Cerebellar cortex (tissue), 1 donor: ENCODE results near the gene ASGR1.

Experiments used
- DNase-seq: peaks from one replicate; pipeline ENCODE4 v3.0.0-alpha.2; 2015; ENCODE audit warnings: low spot score

Gene ASGR1, protein sequence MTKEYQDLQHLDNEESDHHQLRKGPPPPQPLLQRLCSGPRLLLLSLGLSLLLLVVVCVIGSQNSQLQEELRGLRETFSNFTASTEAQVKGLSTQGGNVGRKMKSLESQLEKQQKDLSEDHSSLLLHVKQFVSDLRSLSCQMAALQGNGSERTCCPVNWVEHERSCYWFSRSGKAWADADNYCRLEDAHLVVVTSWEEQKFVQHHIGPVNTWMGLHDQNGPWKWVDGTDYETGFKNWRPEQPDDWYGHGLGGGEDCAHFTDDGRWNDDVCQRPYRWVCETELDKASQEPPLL

DNA sequence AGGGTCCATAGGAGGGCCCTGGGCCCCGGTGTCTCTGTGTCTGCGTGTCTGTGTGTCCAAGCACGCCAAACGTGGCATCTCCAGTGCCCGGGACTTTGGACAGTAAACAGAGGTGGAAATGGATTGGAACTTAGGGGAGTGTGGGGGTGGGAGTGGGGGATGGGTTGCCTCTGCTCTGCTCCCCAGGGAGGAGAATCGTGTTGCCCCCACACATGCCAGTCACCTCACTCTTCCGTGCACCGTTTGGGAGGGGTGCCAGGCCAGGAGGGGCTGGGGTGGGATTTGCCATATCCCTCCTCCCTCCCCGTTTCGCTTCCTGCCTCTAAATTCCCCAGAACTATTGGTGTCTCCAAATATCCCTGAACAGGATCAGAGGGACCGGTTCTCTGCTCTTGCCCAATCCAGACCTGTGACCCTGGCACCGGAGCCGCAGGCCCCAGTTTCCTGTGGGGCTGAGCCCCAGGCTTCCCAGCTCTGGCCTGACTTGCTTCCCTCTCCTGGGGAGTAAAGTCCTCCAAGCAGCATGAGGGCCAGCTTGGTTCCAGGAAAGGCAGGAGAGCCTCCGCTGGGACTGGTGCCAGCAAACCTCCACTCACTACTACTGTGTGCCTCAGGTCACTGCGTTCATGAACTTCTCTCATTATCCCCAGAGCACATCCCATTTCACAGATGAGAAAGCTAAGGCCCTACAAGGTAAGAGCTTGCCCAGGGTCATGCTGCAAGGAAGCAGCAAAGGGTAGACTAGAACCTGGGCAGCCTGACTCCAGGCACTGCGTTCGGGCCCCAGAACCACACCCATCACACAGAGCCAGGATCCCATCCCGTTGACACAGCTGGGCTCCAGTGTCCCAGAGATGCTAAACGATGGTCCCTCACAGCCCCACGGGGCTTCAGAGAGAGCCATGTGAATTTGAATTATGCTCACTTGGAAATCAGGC is at the start of gene ASGR1:
ASGR1 (minus strand) TSS at position 54 of the 938 bp plus-strand sequence. CDS start 807 bp downstream, outside the sequence.
- no peak for DNase-seq

- DNase-seq: no peak
These were observed 49.8 kb upstream of the ASGR1 start for GRCh38 chr17:7228920-7229319.

DNA sequence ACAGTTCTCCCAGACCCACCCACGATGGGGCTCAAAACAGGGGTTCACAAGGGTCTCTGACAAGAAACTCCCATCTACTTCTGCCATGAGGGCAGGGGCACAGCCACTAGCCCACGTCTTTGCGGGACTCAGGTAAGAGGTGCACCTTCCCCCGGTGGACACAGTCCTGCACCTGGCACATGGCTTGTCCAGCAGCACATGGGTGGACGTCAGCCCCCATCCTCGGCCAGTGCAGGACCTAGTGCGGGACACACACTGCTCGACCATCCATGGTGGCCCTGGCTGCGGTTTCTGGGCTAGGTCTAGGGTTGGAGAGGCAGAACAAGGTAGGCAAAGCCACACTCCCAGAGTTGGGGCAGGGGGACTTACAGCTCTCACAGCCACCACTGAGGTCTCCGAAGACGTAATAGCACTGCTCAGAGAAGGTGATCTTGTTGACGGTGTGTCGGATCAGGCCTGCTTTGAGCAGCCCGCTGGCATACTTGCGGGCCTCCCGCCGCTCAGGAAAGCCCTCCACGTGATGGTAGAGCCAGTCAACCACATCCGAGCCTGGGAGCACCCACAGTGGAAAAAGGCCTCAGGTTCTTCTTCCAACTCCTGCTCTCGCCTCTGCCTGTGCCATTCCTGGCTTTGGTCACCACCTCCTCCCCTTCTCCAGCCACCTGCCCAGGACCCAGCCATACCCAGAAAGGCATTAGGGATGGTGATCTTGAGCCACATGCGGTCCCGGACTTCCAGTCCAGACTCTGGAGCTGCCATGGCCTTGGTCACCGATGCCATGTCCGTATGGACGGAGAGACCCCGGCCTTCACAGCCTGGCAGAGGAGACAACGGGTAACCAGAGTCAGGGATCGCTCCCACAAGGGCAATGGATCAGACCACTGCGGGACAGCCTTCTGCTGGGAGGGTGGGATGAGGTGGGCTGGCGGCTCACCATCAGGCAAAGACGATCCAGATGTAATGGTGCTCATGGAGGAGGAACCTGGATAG is 47.8 kb upstream of the ASGR1 start:
- no peak for DNase-seq

GRCh38 chr17:7225711-7226331 is 46.7 kb upstream of the ASGR1 start:
- no peak for DNase-seq

DNA sequence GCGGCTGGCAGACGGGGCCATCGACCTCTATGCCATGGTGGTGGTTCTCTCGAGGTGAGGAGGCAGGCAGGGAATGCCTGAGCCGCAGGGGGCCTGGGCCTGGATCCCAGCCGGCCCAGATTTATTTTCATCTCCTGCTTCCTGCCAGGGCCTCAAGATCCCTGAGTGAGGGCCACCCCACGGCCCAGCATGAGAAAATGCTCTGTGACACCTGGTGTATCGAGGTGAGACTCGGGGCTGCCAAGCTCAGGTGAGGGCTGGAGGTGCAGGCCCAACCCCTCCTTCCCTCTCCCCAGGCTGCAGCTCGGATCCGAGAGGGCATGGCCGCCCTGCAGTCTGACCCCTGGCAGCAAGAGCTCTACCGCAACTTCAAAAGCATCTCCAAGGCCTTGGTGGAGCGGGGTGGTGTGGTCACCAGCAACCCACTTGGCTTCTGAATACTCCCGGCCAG is 45.5 kb upstream of the ASGR1 start:
- DNase-seq: no peak

DNA sequence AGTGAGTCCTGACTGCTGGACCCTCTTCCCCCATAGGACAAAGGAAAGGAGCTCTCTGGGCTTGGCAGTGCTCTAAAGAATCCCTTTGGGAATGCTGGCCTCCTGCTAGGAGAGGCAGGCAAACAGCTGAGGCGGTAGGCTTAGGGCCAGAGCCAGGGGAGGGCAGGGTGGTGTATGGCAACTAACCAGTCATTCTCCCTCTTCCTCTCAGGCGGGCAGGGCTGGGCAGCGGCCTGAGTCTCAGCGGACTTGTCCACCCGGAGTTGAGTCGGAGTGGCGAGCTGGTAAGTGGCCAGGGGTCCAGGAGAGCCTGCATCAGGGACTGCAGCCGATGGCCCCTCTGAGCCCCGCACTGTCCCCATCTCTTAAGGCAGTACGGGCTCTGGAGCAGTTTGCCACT is 44.9 kb upstream of the ASGR1 start:
- no peak for DNase-seq

DNA sequence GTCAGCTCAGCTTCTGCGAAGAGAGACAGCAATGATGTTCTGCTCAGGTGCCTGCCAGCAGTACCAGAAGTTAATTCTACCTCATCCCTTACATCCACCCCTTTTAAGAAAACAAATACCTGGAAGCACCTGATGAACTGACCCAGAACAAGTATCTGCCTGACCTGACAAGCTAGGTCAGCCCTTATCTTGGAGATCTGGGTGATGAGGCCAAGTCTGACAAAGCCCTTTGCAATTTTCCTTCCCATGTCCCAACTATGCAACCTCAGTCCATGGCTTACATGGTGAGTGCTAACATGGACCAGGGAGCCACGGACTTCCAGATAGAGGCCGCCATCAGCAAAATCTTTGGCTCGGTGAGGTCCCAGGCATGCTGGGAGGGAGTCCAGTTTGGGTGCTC is 44.2 kb upstream of the ASGR1 start:
- DNase-seq: no peak

- peak; percentile 59 for DNase-seq
These were observed 43.8 kb upstream of the ASGR1 start for GRCh38 chr17:7222972-7223292.

GRCh38 chr17:7222093-7222971 is 43.2 kb upstream of the ASGR1 start:
- DNase-seq: peak; percentile 28

GRCh38 chr17:7221278-7222092 is 42.3 kb upstream of the ASGR1 start:
- DNase-seq: no peak

GRCh38 chr17:7220593-7221277 is 41.6 kb upstream of the ASGR1 start:
- peak; percentile 70 for DNase-seq

DNA sequence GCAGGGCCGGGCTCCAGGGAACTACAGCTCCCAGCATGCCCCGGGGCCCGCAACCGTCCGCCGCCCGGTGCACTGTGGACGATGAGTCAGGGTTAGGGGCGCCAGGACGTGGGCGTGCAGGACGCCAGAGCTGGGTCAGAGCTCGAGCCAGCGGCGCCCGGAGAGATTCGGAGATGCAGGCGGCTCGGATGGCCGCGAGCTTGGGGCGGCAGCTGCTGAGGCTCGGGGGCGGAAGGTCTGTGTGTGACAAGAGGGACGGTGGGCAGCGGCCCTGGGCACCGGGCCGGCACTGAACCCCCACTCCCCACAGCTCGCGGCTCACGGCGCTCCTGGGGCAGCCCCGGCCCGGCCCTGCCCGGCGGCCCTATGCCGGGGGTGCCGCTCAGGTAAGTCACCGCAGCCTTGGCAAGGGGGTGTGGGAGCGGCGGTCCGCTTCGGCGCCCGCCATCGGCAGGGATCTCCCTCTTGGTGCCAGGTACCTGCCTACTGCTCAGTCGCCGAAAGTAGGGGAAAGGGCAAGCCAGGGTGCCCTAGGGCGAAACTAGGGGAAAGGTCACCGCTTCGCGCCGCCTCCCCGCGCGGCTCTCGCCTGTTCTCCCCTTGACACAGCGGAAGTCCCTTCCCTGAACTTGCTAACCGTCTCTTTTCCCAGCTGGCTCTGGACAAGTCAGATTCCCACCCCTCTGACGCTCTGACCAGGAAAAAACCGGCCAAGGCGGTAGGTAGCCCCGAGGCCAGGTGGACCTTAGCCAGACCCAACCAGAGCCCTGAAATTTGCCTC is 40.8 kb upstream of the ASGR1 start, which contains the start of the genes ACADVL and DLG4:
ACADVL (plus strand) TSS at position 127 of the 781 bp plus-strand sequence; CDS start at position 174, 47 bp downstream.
DLG4 (minus strand) TSS at position 25 of the 781 bp plus-strand sequence.
- DNase-seq: peak; percentile 88

DNA sequence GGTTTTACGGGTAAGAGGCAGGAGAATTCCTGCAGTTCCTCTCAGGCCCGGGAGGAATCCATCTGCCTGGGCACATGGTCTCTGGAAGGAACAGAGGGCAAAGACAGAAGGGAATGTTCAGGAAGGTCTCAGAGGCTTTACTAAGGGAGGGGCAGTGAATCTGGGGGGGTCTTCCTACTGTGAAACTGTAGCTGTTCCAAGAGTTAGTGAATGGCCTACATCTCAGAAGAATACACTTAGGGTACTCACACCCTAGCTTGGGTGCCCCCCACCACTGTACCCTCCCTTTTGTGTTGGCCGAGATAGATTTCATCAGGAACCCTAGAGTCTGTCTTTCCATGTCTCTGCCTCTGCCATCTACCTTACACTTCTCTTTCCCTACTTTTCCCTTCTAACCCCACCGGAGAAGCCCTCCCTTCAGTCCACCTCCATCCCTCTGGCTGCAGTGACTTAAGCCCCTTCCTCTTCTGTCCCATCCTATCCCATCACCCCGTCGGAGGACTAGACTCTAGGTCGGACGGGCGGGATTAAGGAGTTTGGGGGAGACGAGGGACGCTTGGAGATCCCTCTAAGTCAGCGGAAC is 40.1 kb upstream of the ASGR1 start:
- no peak for DNase-seq

DNA sequence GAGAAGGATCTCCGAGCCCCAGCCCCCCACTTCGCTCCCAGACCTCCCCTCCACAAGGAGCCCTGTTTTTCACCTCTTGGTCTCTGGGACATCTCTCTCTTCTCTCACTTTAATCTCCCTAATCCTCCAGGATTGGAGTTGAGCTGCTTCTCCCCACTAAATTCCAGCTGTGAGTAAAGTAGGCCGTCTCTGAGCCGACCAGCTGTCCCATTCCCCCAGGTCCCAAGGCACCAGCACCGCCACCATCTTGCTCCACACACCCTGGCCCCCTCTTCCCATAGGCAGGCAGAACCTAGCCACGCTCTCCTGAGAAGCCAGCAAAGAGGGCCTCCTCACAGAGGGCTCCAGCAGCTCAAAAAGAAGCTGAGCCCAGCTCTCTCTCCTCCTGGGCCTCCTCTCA is 39.6 kb upstream of the ASGR1 start:
- no peak for DNase-seq

- DNase-seq: peak; percentile 37
These were observed 39.0 kb upstream of the ASGR1 start for GRCh38 chr17:7218166-7218565.

DNA sequence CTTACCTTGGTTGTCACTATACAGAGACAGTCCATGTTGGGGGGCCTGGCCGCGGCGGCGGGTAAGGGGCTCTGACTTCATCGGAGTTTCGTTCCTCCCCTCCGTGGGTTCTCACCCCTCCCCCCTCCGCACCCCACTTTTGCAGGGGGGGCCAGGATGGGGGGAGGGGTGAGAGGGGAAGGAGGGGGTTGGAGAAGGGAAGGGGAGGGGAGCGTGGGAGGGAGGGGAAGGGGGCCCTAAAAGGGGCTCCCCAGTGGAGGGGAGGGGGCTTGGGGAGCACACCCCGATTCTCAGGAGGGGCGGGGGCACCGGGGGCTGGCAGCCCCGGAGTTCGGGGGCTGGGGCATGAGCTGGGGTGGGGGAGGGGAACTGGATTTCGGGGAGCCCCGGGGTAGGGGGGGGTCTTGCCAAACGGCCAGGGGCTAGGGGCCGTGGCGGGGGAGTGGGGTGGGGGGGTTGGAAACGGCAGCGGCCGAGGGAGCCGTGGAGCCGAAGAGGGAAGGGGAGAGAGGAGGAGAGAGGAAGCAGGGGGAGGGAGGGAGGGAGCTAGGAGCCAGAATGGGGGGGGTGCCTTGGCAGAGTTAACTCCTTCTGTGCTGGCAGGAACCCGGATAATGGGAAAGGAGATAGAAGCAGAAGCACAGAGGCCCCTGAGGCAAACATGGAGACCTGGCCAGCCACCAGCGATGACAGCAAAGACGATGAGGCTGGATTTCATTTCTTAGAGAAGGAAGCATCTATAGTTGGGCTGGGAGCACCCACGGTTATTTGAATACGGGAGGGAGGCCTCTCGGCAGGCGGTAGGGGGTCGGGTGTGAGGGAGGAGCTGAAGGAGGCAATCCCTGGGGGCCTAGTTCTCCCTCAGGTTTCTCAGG is 38.2 kb upstream of the ASGR1 start:
- peak; percentile 87 for DNase-seq
